ENCODE measurements around the gene CACNB2.

CACNB2 gene

DNA sequence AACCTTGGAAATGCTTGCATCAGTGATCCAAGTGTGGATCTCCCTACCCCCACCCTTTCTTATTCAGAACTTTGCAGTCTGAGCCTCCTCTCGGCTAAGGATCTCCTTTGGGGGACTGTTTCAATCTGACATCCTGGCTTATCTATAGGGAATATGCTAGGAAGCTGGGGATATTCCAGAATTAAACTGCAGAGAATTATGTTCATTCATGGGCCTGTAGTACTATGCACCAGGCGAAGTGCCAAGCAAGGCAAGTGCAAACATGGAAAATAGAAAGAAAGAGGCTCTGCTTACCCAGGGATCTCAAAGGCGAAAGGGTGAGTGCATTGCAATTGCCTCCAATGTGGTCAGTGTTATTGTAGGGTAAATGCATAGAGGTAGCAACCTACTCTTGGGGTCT, 96.5 kb downstream of the CACNB2 start:
- no peak for DNase-seq (ENCODE audit: low spot score)
- in situ Hi-C loops (cut with MboI; ENCODE audit: low pct_unique_long_range_greater_than_20kb, low sequenced_read_pairs, unreplicated experiment), result loop anchor here (25.0 kb wide), 1 partner anchor 624 kb away; the partner anchor contains the start of gene HACD1
- TF ChIP-seq CTCF (IDR thresholded peaks at IDR 0.05; ENCODE audit: extremely low read depth, insufficient read depth, missing control alignments), result no peak

- in situ Hi-C loops (cut with MboI; ENCODE audit: low pct_unique_long_range_greater_than_20kb, low sequenced_read_pairs, unreplicated experiment), result loop anchor here (25.0 kb wide), 1 partner anchor 627 kb away; the partner anchor contains the start of gene HACD1
- peak; percentile 58 for TF ChIP-seq CTCF (IDR thresholded peaks at IDR 0.05; ENCODE audit: extremely low read depth, insufficient read depth, missing control alignments)
- peak; percentile 48 for DNase-seq (ENCODE audit: low spot score)
Observed at GRCh38 chr10:18238870-18239485, 98.8 kb downstream of the CACNB2 start.

- in situ Hi-C loops (cut with MboI; ENCODE audit: low pct_unique_long_range_greater_than_20kb, low sequenced_read_pairs, unreplicated experiment), result loop anchor here (25.0 kb wide), 1 partner anchor 628 kb away; the partner anchor contains the start of gene HACD1
- no peak for DNase-seq (ENCODE audit: low spot score)
- TF ChIP-seq CTCF (IDR thresholded peaks at IDR 0.05; ENCODE audit: extremely low read depth, insufficient read depth, missing control alignments), result no peak
Observed at GRCh38 chr10:18240185-18240882, 100.1 kb downstream of the CACNB2 start.

DNA sequence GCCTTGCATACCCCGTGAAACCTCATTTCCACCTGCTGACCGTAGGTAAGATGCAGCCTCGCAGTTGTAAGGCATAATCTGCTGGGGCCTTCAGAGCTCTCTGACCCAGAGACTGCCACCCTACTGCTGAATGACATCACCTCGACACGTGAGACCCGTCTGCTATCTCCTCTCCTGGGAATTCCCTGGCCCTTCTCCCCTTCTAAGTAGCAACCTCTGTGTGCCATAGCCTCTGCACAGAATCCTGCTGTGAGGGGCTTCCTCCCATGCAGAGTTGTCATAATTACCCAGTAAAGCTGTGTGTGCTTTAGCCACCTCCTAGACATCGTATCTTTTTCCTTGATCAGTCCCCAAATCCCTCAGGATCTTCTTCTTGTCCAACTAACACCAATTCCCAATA, 106.7 kb downstream of the CACNB2 start:
- TF ChIP-seq CTCF (IDR thresholded peaks at IDR 0.05; ENCODE audit: extremely low read depth, insufficient read depth, missing control alignments), result no peak
- no peak for DNase-seq (ENCODE audit: low spot score)
- in situ Hi-C loops (cut with MboI; ENCODE audit: low pct_unique_long_range_greater_than_20kb, low sequenced_read_pairs, unreplicated experiment), result loop anchor here (25.0 kb wide), 1 partner anchor 635 kb away; the partner anchor contains the start of gene HACD1

DNA sequence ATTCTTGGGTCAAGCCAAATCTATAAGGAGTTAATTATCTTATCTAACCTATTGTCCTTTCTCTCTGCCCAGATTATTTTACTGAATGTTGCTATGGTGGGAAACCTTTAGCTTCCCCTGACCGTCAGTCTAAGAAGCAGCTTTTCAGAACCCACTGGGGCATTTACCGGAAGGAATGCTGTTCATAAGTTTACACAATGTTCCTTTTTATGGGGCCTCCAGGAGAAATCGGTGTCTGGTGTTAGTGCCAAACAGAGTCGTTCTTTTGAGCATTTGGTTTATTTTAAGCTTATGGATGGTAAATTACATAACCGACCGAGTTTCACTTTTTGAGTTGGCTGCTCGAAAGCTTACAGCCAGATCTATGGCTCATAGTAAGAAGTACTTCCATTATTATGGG, 111.9 kb downstream of the CACNB2 start:
- in situ Hi-C loops (cut with MboI; ENCODE audit: low pct_unique_long_range_greater_than_20kb, low sequenced_read_pairs, unreplicated experiment), result no loop called here
- no peak for DNase-seq (ENCODE audit: low spot score)
- no peak for TF ChIP-seq CTCF (IDR thresholded peaks at IDR 0.05; ENCODE audit: extremely low read depth, insufficient read depth, missing control alignments)

- in situ Hi-C loops (cut with MboI; ENCODE audit: low pct_unique_long_range_greater_than_20kb, low sequenced_read_pairs, unreplicated experiment), result no loop called here
- DNase-seq (ENCODE audit: low spot score), result no peak
- TF ChIP-seq CTCF (IDR thresholded peaks at IDR 0.05; ENCODE audit: extremely low read depth, insufficient read depth, missing control alignments), result no peak
Observed at GRCh38 chr10:18254086-18254485, 113.9 kb downstream of the CACNB2 start.
